Cardiac atrium fibroblast (primary cell): ENCODE results near the gene IL2RA. TPM values are rescaled to one million over a fixed set of nuclear protein-coding genes. Genes with fewer than 3 reads are reported as not detected.

Experiments used
- total RNA-seq: library from RNA; depleted of rRNA; stranded (reverse); fragments of >200 nt; gene quantifications from 2 replicates; pipeline ENCODE4 v1.2.3, GENCODE V29; 2015

The IL2RA gene
- not detected in 2 replicates for total RNA-seq

DNA sequence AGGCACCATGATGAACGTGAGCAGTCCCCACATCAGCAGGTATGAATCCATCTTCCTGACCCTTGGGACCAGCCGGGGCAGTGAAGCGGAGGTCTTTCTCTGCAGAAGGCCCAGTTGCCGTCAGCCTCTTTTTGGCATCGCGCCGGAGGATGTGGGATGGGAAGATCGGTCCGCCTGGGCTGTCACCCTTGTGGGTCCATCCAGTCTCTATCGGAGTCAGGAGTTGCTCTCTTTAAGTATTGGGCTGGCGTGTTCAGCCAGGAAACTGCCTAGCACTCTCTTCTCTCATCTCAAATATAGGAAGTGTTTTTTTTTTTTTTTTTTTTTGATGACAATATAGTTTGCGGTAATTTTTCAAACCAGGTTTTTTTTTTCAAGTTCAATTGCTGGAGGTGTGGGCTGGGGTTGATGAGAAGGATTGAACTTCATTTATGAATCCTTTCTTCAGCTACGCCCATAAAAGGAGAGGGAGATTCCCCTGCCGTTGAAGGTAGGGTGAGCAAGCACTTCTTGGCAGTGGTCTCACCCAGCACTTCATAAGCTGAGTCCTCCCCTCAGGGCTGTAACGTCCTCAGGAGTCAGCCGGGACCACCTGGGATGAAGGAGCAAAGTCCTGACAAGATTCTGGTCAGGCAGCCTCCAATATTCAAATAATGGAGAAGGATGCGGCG, at the start of gene IL2RA:
IL2RA (minus strand) TSS at position 267 of the 671 bp plus-strand sequence; CDS start at position 51, 216 bp downstream.

DNA sequence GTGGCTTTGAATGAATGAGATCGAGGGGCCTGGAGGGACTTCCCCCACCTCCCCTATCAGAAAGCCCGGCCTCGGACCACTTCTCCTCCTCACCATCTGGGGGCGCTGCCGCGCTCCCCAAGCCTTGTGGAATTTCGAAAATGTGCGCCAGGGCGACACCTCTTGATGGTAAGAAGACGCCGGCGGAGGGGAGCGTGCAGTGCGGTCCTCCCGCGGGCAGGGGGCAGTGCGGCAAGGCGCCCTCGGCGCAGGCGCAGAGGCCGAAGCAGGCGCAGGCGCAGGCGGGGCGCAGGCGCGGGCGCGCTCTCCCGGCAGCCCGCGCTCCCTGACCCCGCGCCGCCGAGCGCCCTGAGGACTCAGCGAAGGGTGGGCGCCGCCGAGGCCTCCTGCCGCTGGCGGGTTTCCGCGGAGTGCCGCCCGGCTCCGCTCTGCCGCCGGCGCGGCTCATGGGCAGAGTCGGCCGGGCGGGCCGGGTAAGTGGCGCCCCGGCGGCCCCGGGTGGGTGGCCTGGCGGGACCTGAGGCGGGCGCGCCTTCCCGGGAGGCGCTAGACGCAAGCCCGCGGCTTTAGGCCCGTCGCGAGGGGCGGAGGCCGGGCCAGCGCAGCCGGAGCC, 26.7 kb upstream of the IL2RA start, which contains the start of gene RBM17:
RBM17 (plus strand) TSS at position 314 of the 613 bp plus-strand sequence. CDS start 8,032 bp downstream, outside the sequence.

DNA sequence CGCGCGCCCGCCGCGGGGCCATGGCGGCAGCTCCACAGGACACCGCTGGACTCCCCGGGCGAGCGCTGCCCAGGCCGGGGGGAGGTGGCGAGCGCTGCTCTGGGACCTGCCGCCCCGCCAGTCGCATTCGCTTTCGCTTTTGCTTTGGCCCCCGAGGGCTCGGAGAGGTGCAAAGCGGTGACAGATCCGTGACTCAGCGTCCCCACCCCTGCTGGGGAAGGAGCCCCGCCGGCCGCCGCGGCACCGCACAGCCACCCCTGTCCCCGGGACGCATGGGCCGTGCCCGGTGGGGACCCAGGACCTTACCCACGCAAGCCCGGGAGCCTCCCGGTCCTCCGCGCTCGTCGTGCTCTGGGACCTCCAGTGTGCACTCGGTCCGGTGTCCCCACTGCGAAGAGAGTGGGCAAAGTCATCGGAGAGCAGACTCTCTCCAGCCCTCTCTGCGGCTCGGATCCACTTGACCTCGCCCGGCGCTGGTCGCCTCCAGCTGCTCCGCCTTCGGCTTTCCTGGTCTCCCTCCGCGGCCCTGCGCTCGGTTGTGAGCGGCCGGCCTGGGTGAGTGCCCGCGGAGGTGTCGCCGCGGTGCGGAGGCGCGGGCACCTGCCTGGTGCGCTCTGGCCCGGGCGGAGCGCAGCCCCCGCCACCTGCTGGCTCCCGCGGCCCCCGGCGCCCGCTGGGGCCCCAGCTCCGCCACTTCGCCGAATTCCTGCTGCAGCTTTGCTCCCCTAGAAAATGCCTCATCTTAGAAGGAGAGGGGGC, 84.5 kb downstream of the IL2RA start, which contains the start of gene IL15RA:
IL15RA (minus strand) TSS at position 73 of the 759 bp plus-strand sequence; CDS start at position 22, 51 bp downstream.

Other genes starting within 250 kb of the IL2RA start
- gene GDI2, start 248.9 kb downstream of the IL2RA start, total RNA-seq: 266 and 348 TPM in 2 replicates
- gene ANKRD16, start 172.5 kb downstream of the IL2RA start, total RNA-seq: 2.7 and 3.4 TPM in 2 replicates
- gene FBH1, start 172.1 kb downstream of the IL2RA start, total RNA-seq: 78.3 and 92.5 TPM in 2 replicates
- 9.1 and 16.4 TPM in 2 replicates for gene IL15RA, start 84.8 kb downstream of the IL2RA start, total RNA-seq
- 19.9 and 24.8 TPM in 2 replicates for gene RBM17, start 26.7 kb upstream of the IL2RA start, total RNA-seq
- 24.2 and 24.9 TPM in 2 replicates for gene PFKFB3, start 140.6 kb upstream of the IL2RA start, total RNA-seq